Natural killer cell (primary cell): Measurements from ENCODE around the gene ZFAND3. TPM values are rescaled to one million over a fixed set of nuclear protein-coding genes. Genes with fewer than 3 reads are reported as not detected.

Experiments
- ATAC-seq, 3 donors: fragments of 150-1000 bp in 2 of 3; fragments of 200-7000 bp in 1 of 3; cut with Tn5 transposase; 1 replicate in 1 of 3; 2 replicates in 2 of 3; pipeline ENCODE4 v1.10.0; 2021; ENCODE audit warnings: mild to moderate bottlenecking in 2 of 3, moderate library complexity in 2 of 3
- DNase-seq, 2 donors: peaks; one replicate each; pipeline versions ENCODE4 v3.0.0 to v3.0.0-alpha.2; 2013 to 2021; ENCODE audit warnings: mixed read lengths in 1 of 2
- H3K27ac ChIP-seq: one replicate; pipeline ENCODE4 v1.5.1; 2013; ENCODE audit warnings: mild to moderate bottlenecking, low read length
- H3K27me3 ChIP-seq: one replicate; pipeline ENCODE4 v1.6.1; 2013; ENCODE audit warnings: low read length; ENCODE audit not compliant: control insufficient read depth, insufficient read depth
- H3K36me3 ChIP-seq: one replicate; pipeline ENCODE4 v1.6.1; 2013; ENCODE audit warnings: low read length; ENCODE audit not compliant: control insufficient read depth, insufficient read depth
- H3K4me1 ChIP-seq: one replicate; pipeline ENCODE4 v1.6.1; 2013; ENCODE audit warnings: low read length; ENCODE audit not compliant: control insufficient read depth, insufficient read depth
- H3K4me3 ChIP-seq: one replicate; pipeline ENCODE4 v1.5.1; 2013; ENCODE audit warnings: low read length
- H3K9me3 ChIP-seq: one replicate; pipeline ENCODE4 v1.6.1; 2013; ENCODE audit warnings: low read length; ENCODE audit not compliant: control insufficient read depth, insufficient read depth
- H3K27ac Mint-ChIP-seq, 2 donors: one replicate each; pipeline ENCODE4 v1.8.0; 2022; ENCODE audit warnings: mild to moderate bottlenecking in 2 of 2, mixed read lengths in 2 of 2, moderate library complexity in 1 of 2
- H3K27me3 Mint-ChIP-seq, 2 donors: one replicate each; pipeline ENCODE4 v1.8.0; 2022; ENCODE audit warnings: low read depth in 2 of 2, mixed read lengths in 2 of 2
- H3K36me3 Mint-ChIP-seq: one replicate; pipeline ENCODE4 v1.8.0; 2022; ENCODE audit warnings: mixed read lengths
- H3K4me1 Mint-ChIP-seq, 2 donors: one replicate each; pipeline ENCODE4 v1.8.0; 2022; ENCODE audit warnings: mixed read lengths in 2 of 2
- H3K4me3 Mint-ChIP-seq: one replicate; pipeline ENCODE4 v1.8.0; 2022; ENCODE audit warnings: mild to moderate bottlenecking, moderate library complexity, mixed read lengths
- H3K9me3 Mint-ChIP-seq, 2 donors: one replicate each; pipeline ENCODE4 v1.8.0; 2022; ENCODE audit warnings: mixed read lengths in 2 of 2
- CTCF ChIP-seq: fragments of 200-600 bp; IDR thresholded peaks from one replicate; pipeline ENCODE4 v1.8.0; 2022; ENCODE audit warnings: antibody characterized with exemption
- WGBS: methylation state at CpG from one replicate; pipeline ENCODE4 v1.1.7; 2013; ENCODE audit warnings: missing lambda C conversion rate; ENCODE audit not compliant: insufficient coverage; 5-methylcytosine and 5-hydroxymethylcytosine counted together
- intact Hi-C: fragments of 100-400 bp; cut with micrococcal nuclease; formaldehyde crosslinking; loops from one replicate; pipeline ENCODE4 v1.14.2; 2022
- total RNA-seq, 4 donors: library from RNA; stranded (reverse); fragments of 120-200 nt in 1 of 4; gene quantifications; one replicate each; pipeline versions ENCODE4 v1.2.3 to v1.2.4, GENCODE V29; 2013 to 2022

The ZFAND3 gene
- total RNA-seq, 3 donors from 2014 or later (not counting 1 experiment from before 2014, with no cell fraction given) = 87.7 to 97.4 (median 90.1) TPM

GRCh38 chr6:38183856-38184584 lies 364.5 kb downstream of the ZFAND3 start:
- H3K36me3 ChIP-seq = no peaks in the 10 kb centered on the region
- Mint-ChIP-seq H3K36me3 (no peaks in the 10 kb centered on the region), H3K27ac (no peak overlapping the region), H3K27me3 (no peaks in the 10 kb centered on the region), H3K9me3 (no peaks in the 10 kb centered on the region), H3K4me1 (peaks cover 0 to 7% of the 10 kb centered on the region in 2 donors), H3K4me3 (no peak overlapping the region)
- H3K27me3 ChIP-seq = no peaks in the 10 kb centered on the region
- no peaks in the 10 kb centered on the region for H3K4me1 ChIP-seq
- H3K4me3 ChIP-seq = no peak overlapping the region
- intact Hi-C loops = no loop called here
- H3K9me3 ChIP-seq = no peaks in the 10 kb centered on the region
- 87% methylated on average over 13 of the region's 13 CpGs for WGBS
- ATAC-seq = no peak
- no peak for TF ChIP-seq CTCF
- no peak overlapping the region for H3K27ac ChIP-seq
- DNase-seq = no peak

- Mint-ChIP-seq H3K36me3 (no peaks in the 10 kb centered on the region), H3K27ac (no peak overlapping the region), H3K4me1 (peaks cover 0 to 7% of the 10 kb centered on the region in 2 donors), H3K4me3 (no peak overlapping the region), H3K27me3 (no peaks in the 10 kb centered on the region), H3K9me3 (no peaks in the 10 kb centered on the region)
- intact Hi-C loops = no loop called here
- Histone ChIP-seq H3K4me1 (no peaks in the 10 kb centered on the region), H3K36me3 (no peaks in the 10 kb centered on the region), H3K9me3 (no peaks in the 10 kb centered on the region), H3K27me3 (no peaks in the 10 kb centered on the region), H3K27ac (no peak overlapping the region), H3K4me3 (no peak overlapping the region)
- TF ChIP-seq CTCF = no peak
- ATAC-seq = no peak
- DNase-seq = no peak
- WGBS = 96% methylated on average over 11 of the region's 11 CpGs
Observed at GRCh38 chr6:38184585-38185080, 365.1 kb downstream of the ZFAND3 start.

- H3K27me3 Mint-ChIP-seq = no peaks in the 10 kb centered on the region
- Histone ChIP-seq H3K4me3 (no peak overlapping the region), H3K4me1 (no peaks in the 10 kb centered on the region), H3K9me3 (no peaks in the 10 kb centered on the region), H3K27me3 (no peaks in the 10 kb centered on the region), H3K27ac (no peak overlapping the region), H3K36me3 (no peaks in the 10 kb centered on the region)
- H3K36me3 Mint-ChIP-seq = no peaks in the 10 kb centered on the region
- H3K4me3 Mint-ChIP-seq = no peak overlapping the region
- ATAC-seq (no peak), DNase-seq (no peak)
- TF ChIP-seq CTCF = no peak
- WGBS = 98% methylated on average over 6 of the region's 6 CpGs
- intact Hi-C loops = no loop called here
- H3K27ac Mint-ChIP-seq = no peak overlapping the region
- H3K4me1 Mint-ChIP-seq = peaks cover 0 to 7% of the 10 kb centered on the region in 2 donors
- no peaks in the 10 kb centered on the region for H3K9me3 Mint-ChIP-seq
Observed at GRCh38 chr6:38185244-38185643, 365.7 kb downstream of the ZFAND3 start.

GRCh38 chr6:38185752-38186151 lies 366.2 kb downstream of the ZFAND3 start:
- H3K36me3 ChIP-seq = no peaks in the 10 kb centered on the region
- no peak overlapping the region for H3K27ac ChIP-seq
- peaks cover 0 to 7% of the 10 kb centered on the region in 2 donors for H3K4me1 Mint-ChIP-seq
- no peak overlapping the region for H3K27ac Mint-ChIP-seq
- TF ChIP-seq CTCF = no peak
- H3K27me3 ChIP-seq = no peaks in the 10 kb centered on the region
- intact Hi-C loops = no loop called here
- no peak for DNase-seq
- H3K4me3 ChIP-seq = no peak overlapping the region
- WGBS = 97% methylated on average over 7 of the region's 8 CpGs
- no peaks in the 10 kb centered on the region for H3K36me3 Mint-ChIP-seq
- H3K27me3 Mint-ChIP-seq = no peaks in the 10 kb centered on the region
- ATAC-seq = no peak
- no peak overlapping the region for H3K4me3 Mint-ChIP-seq
- H3K9me3 ChIP-seq = no peaks in the 10 kb centered on the region
- H3K4me1 ChIP-seq = no peaks in the 10 kb centered on the region
- no peaks in the 10 kb centered on the region for H3K9me3 Mint-ChIP-seq
